ENCODE measurements around the gene USP31.
A peak's percentile ranks its signal among the peaks of the same experiment; 100 is the strongest.

The USP31 gene

DNA sequence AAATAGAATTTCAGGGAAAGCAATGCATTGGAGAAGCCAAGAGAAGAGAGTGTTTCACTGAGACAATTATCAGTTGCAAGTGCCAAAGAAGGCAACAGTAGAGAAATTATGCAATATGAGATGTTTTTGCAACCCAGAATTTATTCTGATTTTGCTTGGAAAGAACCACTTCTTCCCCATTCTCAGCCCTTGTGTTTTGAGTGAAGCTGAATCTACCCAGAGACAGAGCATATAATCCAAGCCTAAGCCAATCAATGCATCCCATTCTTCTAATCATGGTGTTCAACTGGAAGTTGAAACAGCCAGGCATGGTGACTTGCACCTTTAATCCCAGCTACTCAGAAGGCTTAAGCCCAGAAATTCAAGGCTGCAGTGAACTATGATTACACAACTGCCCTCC lies 26.4 kb upstream of the USP31 start:
- TF ChIP-seq, protein P1, sequence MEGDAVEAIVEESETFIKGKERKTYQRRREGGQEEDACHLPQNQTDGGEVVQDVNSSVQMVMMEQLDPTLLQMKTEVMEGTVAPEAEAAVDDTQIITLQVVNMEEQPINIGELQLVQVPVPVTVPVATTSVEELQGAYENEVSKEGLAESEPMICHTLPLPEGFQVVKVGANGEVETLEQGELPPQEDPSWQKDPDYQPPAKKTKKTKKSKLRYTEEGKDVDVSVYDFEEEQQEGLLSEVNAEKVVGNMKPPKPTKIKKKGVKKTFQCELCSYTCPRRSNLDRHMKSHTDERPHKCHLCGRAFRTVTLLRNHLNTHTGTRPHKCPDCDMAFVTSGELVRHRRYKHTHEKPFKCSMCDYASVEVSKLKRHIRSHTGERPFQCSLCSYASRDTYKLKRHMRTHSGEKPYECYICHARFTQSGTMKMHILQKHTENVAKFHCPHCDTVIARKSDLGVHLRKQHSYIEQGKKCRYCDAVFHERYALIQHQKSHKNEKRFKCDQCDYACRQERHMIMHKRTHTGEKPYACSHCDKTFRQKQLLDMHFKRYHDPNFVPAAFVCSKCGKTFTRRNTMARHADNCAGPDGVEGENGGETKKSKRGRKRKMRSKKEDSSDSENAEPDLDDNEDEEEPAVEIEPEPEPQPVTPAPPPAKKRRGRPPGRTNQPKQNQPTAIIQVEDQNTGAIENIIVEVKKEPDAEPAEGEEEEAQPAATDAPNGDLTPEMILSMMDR (conservative IDR thresholded peaks at IDR 0.05; ENCODE audit: low read depth, low read length), result no peak
- no peak for DNase-seq (ENCODE audit: low read depth)
- H3K4me3 ChIP-seq (ENCODE audit: low read depth, low read length), result no peak overlapping the region

DNA sequence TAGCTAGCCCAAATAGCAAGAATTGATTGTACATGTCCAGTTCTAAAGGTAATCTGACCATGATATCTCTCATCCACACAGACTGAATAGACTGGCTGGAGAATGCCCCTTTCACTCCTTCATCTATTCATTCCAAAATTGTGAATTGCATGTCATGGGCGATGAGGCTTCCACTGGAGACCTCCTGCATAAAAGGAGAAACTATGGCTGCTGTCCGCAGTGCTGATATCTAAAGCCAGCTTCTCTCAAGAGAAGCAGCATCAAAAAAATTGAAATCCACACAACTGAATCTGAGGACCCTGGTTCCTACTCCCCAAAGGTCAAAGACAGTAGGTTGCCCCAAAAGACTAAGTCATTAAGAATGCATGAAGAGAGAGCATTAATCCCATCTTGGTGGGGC lies 25.4 kb upstream of the USP31 start:
- TF ChIP-seq, protein P1 (conservative IDR thresholded peaks at IDR 0.05; ENCODE audit: low read depth, low read length), result no peak
- H3K4me3 ChIP-seq (ENCODE audit: low read depth, low read length), result no peak overlapping the region
- DNase-seq (ENCODE audit: low read depth), result peak; percentile 29

DNA sequence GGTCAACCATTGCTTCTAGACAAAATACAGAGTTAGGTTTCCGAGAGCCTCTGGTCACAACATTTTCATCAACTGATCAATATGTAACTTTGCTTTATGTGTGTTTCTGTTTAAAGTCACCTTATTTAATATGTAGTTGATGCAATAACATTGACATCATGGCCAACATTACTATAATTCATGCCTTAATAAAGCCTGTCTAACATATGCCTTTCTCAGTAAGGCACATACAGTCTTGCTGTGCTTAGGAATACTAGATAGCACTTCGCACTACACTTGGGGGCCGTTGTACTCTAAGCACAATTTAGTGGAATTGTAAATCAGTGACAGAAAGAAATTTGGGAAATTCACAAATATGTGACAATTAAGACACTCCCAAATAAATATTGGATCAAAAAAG lies 23.7 kb upstream of the USP31 start:
- no peak overlapping the region for H3K4me3 ChIP-seq (ENCODE audit: low read depth, low read length)
- DNase-seq (ENCODE audit: low read depth), result no peak
- TF ChIP-seq, protein P1 (conservative IDR thresholded peaks at IDR 0.05; ENCODE audit: low read depth, low read length), result no peak

DNA sequence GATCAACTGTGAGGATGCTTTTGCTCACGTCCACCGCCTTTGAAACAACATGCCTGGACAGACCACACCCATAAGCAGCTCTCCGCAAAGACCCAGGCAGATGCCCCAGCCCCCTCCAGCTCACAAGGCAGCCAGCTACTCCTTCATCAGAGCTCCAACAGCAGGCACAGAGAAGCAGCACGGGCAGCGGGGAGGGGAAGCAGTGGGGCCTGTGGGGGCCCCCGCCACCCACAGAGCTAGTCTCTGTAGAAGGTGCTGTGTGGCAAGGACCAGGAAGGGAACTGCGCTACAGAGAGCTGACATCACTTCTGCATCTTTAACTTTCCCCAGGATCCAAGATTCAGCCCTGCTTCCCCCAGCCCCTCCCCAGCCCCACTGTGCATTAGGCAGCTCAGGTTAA lies 23.3 kb upstream of the USP31 start:
- DNase-seq (ENCODE audit: low read depth), result no peak
- TF ChIP-seq, protein P1 (conservative IDR thresholded peaks at IDR 0.05; ENCODE audit: low read depth, low read length), result no peak
- no peak overlapping the region for H3K4me3 ChIP-seq (ENCODE audit: low read depth, low read length)

DNA sequence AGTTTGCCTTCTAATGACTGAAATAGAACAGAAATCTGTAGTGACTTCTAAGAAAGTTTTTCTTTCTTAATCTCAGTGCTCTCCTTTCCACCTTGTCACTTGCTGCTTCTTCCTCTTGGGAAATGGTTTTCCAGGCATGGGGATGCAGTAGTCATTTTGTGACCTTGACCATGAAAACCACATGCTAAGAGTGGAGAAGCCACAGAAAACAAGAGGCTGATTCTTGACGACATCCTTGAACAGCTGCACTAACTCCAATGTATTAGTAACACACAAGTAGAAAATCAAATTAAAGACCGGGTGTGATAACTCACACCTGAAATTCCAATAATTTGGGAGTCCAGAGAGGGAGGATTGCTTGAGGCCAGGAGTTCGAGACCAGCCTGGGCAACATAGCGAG lies 15.5 kb upstream of the USP31 start:
- TF ChIP-seq, protein P1 (conservative IDR thresholded peaks at IDR 0.05; ENCODE audit: low read depth, low read length), result no peak
- DNase-seq (ENCODE audit: low read depth), result no peak
- no peak overlapping the region for H3K4me3 ChIP-seq (ENCODE audit: low read depth, low read length)

DNA sequence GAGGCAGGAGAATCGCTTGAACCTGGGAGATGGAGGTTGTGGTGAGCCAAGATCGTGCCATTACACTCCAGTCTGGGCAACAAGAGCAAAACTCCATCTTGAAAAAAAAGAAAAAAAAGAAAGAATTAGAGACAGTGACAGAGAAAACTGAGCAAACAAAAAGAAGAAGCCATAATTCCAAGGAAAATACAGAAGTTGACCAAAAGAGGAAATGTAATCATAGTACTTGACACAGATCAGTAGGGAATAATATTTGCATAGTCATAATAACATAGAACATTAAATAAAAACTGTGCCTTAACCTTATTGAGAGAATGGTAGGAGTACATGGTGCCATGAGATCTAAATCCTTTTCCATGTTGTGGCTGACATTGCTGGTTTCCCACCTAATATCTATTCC lies 14.7 kb upstream of the USP31 start:
- no peak for DNase-seq (ENCODE audit: low read depth)
- no peak overlapping the region for H3K4me3 ChIP-seq (ENCODE audit: low read depth, low read length)
- TF ChIP-seq, protein P1 (conservative IDR thresholded peaks at IDR 0.05; ENCODE audit: low read depth, low read length), result no peak

DNA sequence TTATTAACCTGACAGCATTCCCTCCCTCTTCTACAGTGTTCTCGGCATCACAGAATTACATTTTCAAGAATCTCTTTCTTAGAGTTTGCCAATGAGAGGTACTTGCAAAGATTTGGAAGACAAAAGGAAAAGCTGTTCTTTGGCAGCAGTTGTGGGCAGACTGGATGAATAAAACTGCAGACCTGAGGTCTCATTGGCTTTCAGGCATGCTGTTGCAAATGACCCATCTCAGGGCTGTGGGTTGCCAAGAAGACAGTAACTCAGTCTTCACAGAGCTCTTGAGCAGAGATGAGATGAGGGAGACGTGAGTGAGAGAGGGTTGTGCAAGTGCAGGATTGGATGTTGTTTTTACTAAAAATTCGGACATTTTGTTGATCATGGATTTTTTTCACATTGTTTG lies 11.3 kb upstream of the USP31 start:
- H3K4me3 ChIP-seq (ENCODE audit: low read depth, low read length), result no peak overlapping the region
- no peak for DNase-seq (ENCODE audit: low read depth)
- TF ChIP-seq, protein P1 (conservative IDR thresholded peaks at IDR 0.05; ENCODE audit: low read depth, low read length), result no peak
